ENCODE data around the gene PLEKHH1. TPM values are rescaled to one million over a fixed set of nuclear protein-coding genes. Genes with fewer than 3 reads are reported as not detected.

Gene PLEKHH1
- total RNA-seq, 2 experiments from 2014 or later: 0.42 to 0.99 TPM

DNA sequence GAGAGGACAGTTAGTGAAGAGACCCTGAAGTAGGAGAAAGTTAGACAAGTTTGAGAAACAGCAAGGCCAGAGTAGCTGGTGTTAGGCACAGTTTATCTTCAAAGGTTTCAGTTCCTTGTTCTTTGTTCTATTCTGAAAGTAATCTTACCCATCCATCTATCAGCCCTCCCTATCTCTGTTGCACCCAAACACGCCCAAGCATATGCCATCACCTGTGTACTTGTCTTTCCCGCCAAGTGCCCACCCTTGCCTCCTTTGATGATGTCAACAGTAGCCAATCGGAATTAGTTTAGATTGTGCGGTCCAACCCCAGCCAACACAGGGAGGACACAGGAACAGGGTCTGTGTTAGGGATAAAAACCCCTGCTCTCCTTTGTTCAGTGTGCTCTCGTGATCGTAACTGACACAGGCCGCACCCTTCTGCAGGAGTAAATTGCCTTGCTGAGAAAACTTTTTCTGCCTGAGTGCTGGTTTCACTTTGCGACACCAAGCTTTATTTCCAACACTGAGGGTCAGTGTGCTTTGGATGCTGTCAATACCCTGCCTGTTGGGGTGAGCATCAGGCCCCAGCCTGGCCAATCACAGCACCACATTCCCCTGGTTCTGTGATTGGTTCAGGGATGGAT lies 39.9 kb upstream of the PLEKHH1 start:
- Mint-ChIP-seq H3K9me3 (ENCODE audit: insufficient read depth) (peaks cover 27% of the 10 kb centered on the region), H3K36me3 (ENCODE audit: low read depth) (peaks cover 20% of the 10 kb centered on the region), H3K4me1 (ENCODE audit: low read depth) (peaks cover 43% of the 10 kb centered on the region), H3K4me3 (no peak overlapping the region), H3K27me3 (ENCODE audit: low read depth) (peaks cover 3% of the 10 kb centered on the region), H3K27ac (peak overlapping the region; percentile 3)
- ATAC-seq: no peak
- ChIA-PET CTCF (interaction anchor here (1.2 to 1.5 kb wide), 2 partner anchors 78 to 126 kb away, joined by 4 read pairs; no protein-coding TSS in a partner anchor), POLR2A (interaction anchor here (0.6 kb wide), 1 partner anchor 213 kb away, joined by 3 read pairs; no protein-coding TSS in a partner anchor)
- no peak for DNase-seq

DNA sequence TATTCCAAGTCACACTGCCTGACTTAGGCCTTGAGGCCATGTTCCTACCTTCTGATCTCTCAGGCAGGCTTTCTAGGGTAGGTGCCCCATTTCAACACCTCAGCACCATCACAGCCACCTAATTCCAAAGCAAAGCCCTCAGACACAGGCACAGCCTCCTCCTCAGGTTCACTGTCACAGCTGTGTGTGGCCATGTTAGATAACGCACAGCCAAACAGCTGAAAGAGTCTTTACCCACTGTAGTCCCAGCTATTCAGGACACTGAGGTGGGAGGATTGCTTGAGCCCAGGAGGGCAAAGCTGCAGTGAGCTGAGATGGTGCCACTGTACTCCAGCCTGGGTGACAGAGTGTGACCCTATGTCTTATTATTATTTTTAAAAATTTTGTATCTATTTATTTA lies 37.3 kb upstream of the PLEKHH1 start:
- peaks cover 20% of the 10 kb centered on the region for H3K36me3 Mint-ChIP-seq (ENCODE audit: low read depth)
- DNase-seq: no peak
- CTCF ChIA-PET: no interaction called here
- H3K27me3 Mint-ChIP-seq (ENCODE audit: low read depth): peaks cover 10% of the 10 kb centered on the region
- H3K4me1 Mint-ChIP-seq (ENCODE audit: low read depth): peaks cover 21% of the 10 kb centered on the region
- no peak overlapping the region for H3K4me3 Mint-ChIP-seq
- H3K27ac Mint-ChIP-seq: no peak overlapping the region
- ATAC-seq: no peak
- POLR2A ChIA-PET: no interaction called here
- peaks cover 27% of the 10 kb centered on the region for H3K9me3 Mint-ChIP-seq (ENCODE audit: insufficient read depth)

DNA sequence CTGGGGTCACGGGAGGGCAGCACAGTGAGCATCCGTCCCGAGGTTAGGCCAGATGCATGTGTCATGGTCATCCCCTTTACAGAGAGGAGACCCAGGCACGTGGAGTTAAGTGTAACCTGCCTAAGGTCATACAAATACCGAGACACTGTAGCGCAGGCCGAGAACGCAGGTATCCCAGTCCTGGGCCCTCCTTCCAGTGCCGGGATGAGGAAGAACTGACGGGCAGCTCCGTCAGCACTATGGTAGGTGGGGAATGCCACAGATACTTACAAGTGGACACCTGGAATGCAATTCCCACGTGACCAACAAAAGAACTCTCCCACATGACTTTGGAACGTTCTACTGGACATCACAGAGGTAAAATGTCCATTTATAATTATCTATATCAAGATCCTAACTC lies 35.9 kb upstream of the PLEKHH1 start:
- H3K27ac Mint-ChIP-seq: no peak overlapping the region
- ChIA-PET POLR2A (no interaction called here), CTCF (no interaction called here)
- no peak overlapping the region for H3K4me3 Mint-ChIP-seq
- H3K9me3 Mint-ChIP-seq (ENCODE audit: insufficient read depth): peaks cover 24% of the 10 kb centered on the region
- no peak for DNase-seq
- peaks cover 21% of the 10 kb centered on the region for H3K4me1 Mint-ChIP-seq (ENCODE audit: low read depth)
- H3K36me3 Mint-ChIP-seq (ENCODE audit: low read depth): peaks cover 18% of the 10 kb centered on the region
- peaks cover 7% of the 10 kb centered on the region for H3K27me3 Mint-ChIP-seq (ENCODE audit: low read depth)
- ATAC-seq: no peak

DNA sequence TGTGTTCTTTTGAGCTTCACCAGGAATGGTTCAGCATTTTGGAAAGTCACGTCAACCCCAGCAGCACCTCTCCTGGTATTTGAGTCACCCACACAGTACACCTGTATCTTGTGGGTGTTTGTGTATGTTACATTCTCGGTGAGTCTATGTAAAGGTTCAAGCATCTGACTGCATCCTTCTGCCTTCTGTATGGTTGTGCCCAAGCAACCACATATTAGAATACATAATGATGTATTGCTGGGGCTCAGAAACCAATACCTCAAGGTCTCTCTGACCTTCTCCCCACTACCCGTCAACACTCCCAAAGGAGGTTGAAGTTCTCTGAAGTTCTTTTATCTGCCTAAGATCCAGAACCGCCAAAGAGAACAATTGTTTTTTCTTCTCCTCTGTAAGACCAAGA lies 35.4 kb upstream of the PLEKHH1 start:
- H3K4me3 Mint-ChIP-seq: no peak overlapping the region
- DNase-seq (peak; percentile 32), ATAC-seq (peak; percentile 60)
- H3K4me1 Mint-ChIP-seq (ENCODE audit: low read depth): peaks cover 21% of the 10 kb centered on the region
- H3K36me3 Mint-ChIP-seq (ENCODE audit: low read depth): peaks cover 13% of the 10 kb centered on the region
- H3K27me3 Mint-ChIP-seq (ENCODE audit: low read depth): peaks cover 6% of the 10 kb centered on the region
- H3K9me3 Mint-ChIP-seq (ENCODE audit: insufficient read depth): peaks cover 19% of the 10 kb centered on the region
- CTCF ChIA-PET: no interaction called here
- H3K27ac Mint-ChIP-seq: peak overlapping the region; percentile 41
- POLR2A ChIA-PET: no interaction called here

DNA sequence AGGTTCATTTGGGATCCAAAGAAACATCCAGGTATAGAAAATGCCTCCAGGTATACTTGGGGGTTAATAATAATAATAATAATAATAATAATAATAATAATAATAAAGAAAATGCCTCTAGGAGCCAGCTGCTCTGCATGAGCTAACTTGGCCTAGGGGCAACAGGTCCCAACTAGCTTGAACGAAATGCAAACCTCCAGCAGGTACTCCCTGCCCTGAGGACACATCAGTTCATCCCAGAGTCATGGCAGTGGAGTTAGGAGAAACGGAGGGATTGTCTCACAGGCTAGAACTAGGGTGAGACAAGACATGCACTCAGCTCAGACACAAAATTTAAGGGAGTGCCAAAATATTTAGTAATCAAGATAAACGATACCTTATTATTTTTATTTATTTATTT lies 32.1 kb upstream of the PLEKHH1 start:
- ChIA-PET POLR2A (no interaction called here), CTCF (no interaction called here)
- no peaks in the 10 kb centered on the region for H3K36me3 Mint-ChIP-seq (ENCODE audit: low read depth)
- no peak overlapping the region for H3K4me3 Mint-ChIP-seq
- peaks cover 6% of the 10 kb centered on the region for H3K27me3 Mint-ChIP-seq (ENCODE audit: low read depth)
- no peaks in the 10 kb centered on the region for H3K9me3 Mint-ChIP-seq (ENCODE audit: insufficient read depth)
- ATAC-seq (no peak), DNase-seq (no peak)
- H3K27ac Mint-ChIP-seq: no peak overlapping the region
- peaks cover 17% of the 10 kb centered on the region for H3K4me1 Mint-ChIP-seq (ENCODE audit: low read depth)

DNA sequence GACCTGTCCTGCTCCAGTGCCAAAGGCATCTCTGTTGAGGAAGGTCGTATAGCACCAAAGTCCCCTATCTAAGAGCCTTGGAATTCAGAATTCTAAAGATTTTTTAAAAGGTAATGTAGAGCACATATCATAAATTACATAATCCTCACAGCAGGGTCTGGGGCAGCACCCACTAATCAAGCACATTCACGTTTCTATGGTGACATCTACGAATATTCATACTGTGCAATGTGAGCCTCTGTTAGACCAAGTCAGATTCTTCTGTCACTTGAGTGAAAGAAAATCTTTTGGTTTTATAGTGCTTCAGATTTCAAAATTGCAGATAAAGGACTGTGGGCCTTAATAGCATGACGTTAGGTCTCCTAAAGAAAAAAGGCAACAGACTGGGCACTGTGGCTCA lies 31.4 kb upstream of the PLEKHH1 start:
- CTCF ChIA-PET: no interaction called here
- H3K4me1 Mint-ChIP-seq (ENCODE audit: low read depth): peaks cover 17% of the 10 kb centered on the region
- POLR2A ChIA-PET: no interaction called here
- peaks cover 6% of the 10 kb centered on the region for H3K27me3 Mint-ChIP-seq (ENCODE audit: low read depth)
- no peaks in the 10 kb centered on the region for H3K9me3 Mint-ChIP-seq (ENCODE audit: insufficient read depth)
- no peaks in the 10 kb centered on the region for H3K36me3 Mint-ChIP-seq (ENCODE audit: low read depth)
- H3K27ac Mint-ChIP-seq: no peak overlapping the region
- ATAC-seq (no peak), DNase-seq (no peak)
- no peak overlapping the region for H3K4me3 Mint-ChIP-seq

DNA sequence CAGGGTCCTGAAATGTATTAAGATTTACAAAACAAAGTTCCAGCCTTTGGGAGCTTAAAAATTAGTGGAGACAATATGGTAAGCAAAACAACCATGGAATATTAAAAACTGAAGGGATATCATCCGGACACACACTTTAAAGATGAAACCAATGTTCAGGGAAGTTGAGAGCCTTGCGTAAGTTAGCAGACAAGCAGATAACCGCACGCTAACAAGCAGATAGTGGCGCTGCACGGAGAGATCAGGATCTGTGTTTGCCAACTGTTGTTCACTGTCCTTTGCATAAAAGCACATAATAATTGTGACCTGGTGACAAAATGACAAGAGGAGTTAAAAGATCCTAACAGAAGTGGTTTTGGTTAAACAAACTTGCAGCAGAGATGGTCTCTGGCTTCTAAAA lies 30.2 kb upstream of the PLEKHH1 start:
- Mint-ChIP-seq H3K27me3 (ENCODE audit: low read depth) (peaks cover 6% of the 10 kb centered on the region), H3K4me1 (ENCODE audit: low read depth) (peaks cover 5% of the 10 kb centered on the region), H3K27ac (no peak overlapping the region), H3K4me3 (no peak overlapping the region), H3K9me3 (ENCODE audit: insufficient read depth) (no peaks in the 10 kb centered on the region), H3K36me3 (ENCODE audit: low read depth) (no peaks in the 10 kb centered on the region)
- ATAC-seq (no peak), DNase-seq (no peak)
- CTCF ChIA-PET: no interaction called here
- POLR2A ChIA-PET: no interaction called here

DNA sequence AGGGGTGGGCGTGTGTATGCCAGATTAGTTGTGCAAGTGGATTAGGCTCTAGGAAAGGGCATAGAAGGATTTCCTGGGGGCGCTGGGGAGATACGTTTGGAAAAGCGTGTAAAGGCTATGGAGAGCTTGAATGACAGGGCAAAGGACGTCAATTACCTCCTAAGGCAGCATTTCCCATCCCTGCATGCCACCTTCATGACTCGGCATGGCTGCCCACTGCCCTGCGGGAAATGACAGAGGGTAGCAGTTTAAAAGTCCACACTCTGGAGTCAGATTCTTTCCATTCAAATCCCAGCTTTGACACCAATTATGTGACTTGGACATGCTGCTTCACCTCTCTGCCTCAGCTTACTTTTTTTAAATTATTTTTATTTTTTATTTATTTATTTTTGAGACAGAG lies 29.8 kb upstream of the PLEKHH1 start:
- Mint-ChIP-seq H3K36me3 (ENCODE audit: low read depth) (no peaks in the 10 kb centered on the region), H3K4me3 (no peak overlapping the region), H3K27me3 (ENCODE audit: low read depth) (peaks cover 10% of the 10 kb centered on the region), H3K9me3 (ENCODE audit: insufficient read depth) (no peaks in the 10 kb centered on the region), H3K27ac (no peak overlapping the region), H3K4me1 (ENCODE audit: low read depth) (peaks cover under 1% of the 10 kb centered on the region)
- CTCF ChIA-PET: no interaction called here
- DNase-seq (no peak), ATAC-seq (no peak)
- POLR2A ChIA-PET: interaction anchor here (1.1 kb wide), 1 partner anchor 9 kb away, joined by 3 read pairs; no protein-coding TSS in a partner anchor

DNA sequence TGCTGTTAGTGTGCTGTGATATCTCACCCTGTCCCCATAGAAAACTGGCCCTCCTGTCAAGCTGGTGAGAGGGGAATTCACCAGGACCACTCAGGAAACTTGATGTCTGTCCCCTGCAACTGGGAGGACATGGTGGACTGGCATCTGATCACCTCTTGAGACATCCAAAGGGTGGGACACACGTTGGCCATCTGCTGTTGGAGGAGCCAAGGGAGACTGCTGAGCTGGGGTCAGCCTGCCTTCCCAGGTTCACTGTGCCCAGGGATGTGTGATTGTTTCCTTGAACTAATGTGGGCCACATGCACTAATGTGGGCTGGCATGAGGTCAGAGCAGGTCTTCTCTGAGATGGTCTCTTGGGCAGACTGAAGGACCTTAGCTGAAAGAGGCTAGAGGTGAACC lies 27.8 kb upstream of the PLEKHH1 start:
- H3K9me3 Mint-ChIP-seq (ENCODE audit: insufficient read depth): no peaks in the 10 kb centered on the region
- no peaks in the 10 kb centered on the region for H3K36me3 Mint-ChIP-seq (ENCODE audit: low read depth)
- H3K27ac Mint-ChIP-seq: no peak overlapping the region
- POLR2A ChIA-PET: no interaction called here
- H3K27me3 Mint-ChIP-seq (ENCODE audit: low read depth): peaks cover 9% of the 10 kb centered on the region
- no peak overlapping the region for H3K4me3 Mint-ChIP-seq
- ATAC-seq (no peak), DNase-seq (no peak)
- CTCF ChIA-PET: interaction anchor here (1.0 to 1.7 kb wide), 2 partner anchors 9 to 39 kb away, joined by 3 to 5 read pairs; no protein-coding TSS in a partner anchor
- H3K4me1 Mint-ChIP-seq (ENCODE audit: low read depth): no peaks in the 10 kb centered on the region

DNA sequence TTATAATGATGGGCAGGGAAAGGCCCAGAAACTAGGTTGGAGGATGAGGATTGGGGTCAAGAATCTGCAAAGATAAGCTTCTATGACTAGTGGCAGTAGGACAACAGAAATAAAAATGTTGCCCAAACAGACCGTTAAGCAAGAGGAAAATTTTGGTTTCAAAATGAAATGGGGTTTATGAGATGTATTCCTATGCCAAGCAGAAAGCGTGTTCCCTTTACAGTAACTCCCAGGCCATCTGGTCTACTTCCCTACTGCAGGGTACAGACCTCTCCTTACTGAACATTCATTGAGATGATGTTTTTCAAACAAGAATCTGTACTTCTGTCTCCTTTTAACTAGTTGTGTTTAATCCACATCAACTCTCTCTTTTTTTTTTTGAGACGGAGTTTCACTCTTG lies 24.1 kb upstream of the PLEKHH1 start:
- ChIA-PET POLR2A (no interaction called here), CTCF (interaction anchor here (1.2 to 1.8 kb wide), 2 partner anchors 22 to 62 kb away, joined by 3 to 7 read pairs; no protein-coding TSS in a partner anchor)
- DNase-seq (no peak), ATAC-seq (no peak)
- Mint-ChIP-seq H3K9me3 (ENCODE audit: insufficient read depth) (no peaks in the 10 kb centered on the region), H3K27me3 (ENCODE audit: low read depth) (peaks cover 21% of the 10 kb centered on the region), H3K4me1 (ENCODE audit: low read depth) (peaks cover 4% of the 10 kb centered on the region), H3K27ac (no peak overlapping the region), H3K4me3 (no peak overlapping the region), H3K36me3 (ENCODE audit: low read depth) (no peaks in the 10 kb centered on the region)

DNA sequence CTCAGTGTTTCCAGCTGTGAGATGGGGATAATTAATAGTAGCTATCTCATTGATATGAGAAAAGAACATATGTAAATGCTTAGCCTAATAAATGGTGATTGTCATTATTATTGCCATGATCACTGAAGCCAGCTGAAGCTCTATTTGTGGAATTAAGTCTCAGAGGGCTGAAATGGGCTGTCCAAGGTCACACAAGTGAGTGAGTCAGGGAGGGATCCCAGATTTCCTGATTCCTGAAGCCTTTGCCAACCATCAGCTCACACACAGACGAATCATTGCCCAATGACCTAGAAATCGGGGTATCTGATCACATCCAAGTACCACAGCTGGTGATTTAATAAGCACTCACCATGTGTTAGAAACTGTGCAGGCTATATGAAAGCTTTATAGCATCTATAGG lies 23.0 kb upstream of the PLEKHH1 start:
- CTCF ChIA-PET: interaction anchor here (0.6 to 3.9 kb wide), 3 partner anchors 11 to 45 kb away, joined by 3 to 26 read pairs (median 3); no protein-coding TSS in a partner anchor
- no peak for ATAC-seq
- H3K4me1 Mint-ChIP-seq (ENCODE audit: low read depth): peaks cover 10% of the 10 kb centered on the region

DNA sequence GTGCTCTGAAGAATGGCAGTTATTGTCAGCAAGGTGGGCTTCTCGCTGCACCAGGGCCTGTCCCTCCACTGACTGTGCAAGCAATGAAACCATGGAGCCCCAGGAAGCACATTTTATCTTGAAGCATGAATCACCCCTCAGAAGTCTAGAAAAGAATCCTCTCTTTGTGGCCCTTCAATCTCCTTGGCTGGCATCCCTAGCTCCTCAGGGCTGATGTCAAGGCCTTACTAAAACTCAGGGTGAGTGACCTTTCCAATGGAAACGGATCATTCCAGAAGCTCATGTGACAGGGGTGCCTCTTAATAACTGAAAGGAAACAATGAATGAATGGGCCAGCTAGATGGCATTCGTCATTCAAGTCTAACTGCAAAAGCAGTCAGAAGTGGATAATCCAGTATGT lies 22.3 kb upstream of the PLEKHH1 start:
- H3K9me3 Mint-ChIP-seq (ENCODE audit: insufficient read depth): no peaks in the 10 kb centered on the region
- no peak overlapping the region for H3K4me3 Mint-ChIP-seq
- DNase-seq: no peak
- no peaks in the 10 kb centered on the region for H3K36me3 Mint-ChIP-seq (ENCODE audit: low read depth)
- ATAC-seq: no peak
- CTCF ChIA-PET: interaction anchor here (0.6 to 3.9 kb wide), 2 partner anchors 10 to 15 kb away, joined by 3 to 26 read pairs; no protein-coding TSS in a partner anchor
- H3K4me1 Mint-ChIP-seq (ENCODE audit: low read depth): peaks cover 15% of the 10 kb centered on the region
- peaks cover 21% of the 10 kb centered on the region for H3K27me3 Mint-ChIP-seq (ENCODE audit: low read depth)
- no peak overlapping the region for H3K27ac Mint-ChIP-seq
- POLR2A ChIA-PET: no interaction called here

More for the DNA sequence above, 23.0 kb upstream of the PLEKHH1 start:
- POLR2A ChIA-PET: no interaction called here
- no peak for DNase-seq
- Mint-ChIP-seq H3K27ac (no peak overlapping the region), H3K27me3 (ENCODE audit: low read depth) (peaks cover 21% of the 10 kb centered on the region), H3K4me3 (no peak overlapping the region), H3K36me3 (ENCODE audit: low read depth) (no peaks in the 10 kb centered on the region), H3K9me3 (ENCODE audit: insufficient read depth) (no peaks in the 10 kb centered on the region)

Data from activated CD8-positive, alpha-beta T cell treated with anti-CD3 and anti-CD28 coated beads, Interleukin-2, amount 10 ng/mL, durations not matched to agents 7 days and 5 days (primary cell).